WTC11 (cell line): Measurements from ENCODE around the gene GALNTL6. TPM values are rescaled to one million over a fixed set of nuclear protein-coding genes. Genes with fewer than 3 reads are reported as not detected.
A peak's percentile ranks its signal among the peaks of the same experiment; 100 is the strongest.

Experiments
- CREB1 ChIP-seq: sonication (generic); formaldehyde crosslinking; IDR thresholded peaks from 2 replicates; pipeline ENCODE4 v1.8.0; 2023; ENCODE audit warnings: mild to moderate bottlenecking, missing genetic modification reagents
- FOXJ3 ChIP-seq: sonication (generic); formaldehyde crosslinking; IDR thresholded peaks from 2 replicates; pipeline ENCODE4 v1.9.0; 2021; ENCODE audit warnings: missing genetic modification reagents, mild to moderate bottlenecking, borderline replicate concordance
- FOXP1 ChIP-seq: sonication (generic); formaldehyde crosslinking; IDR thresholded peaks from 2 replicates; pipeline ENCODE4 v1.8.0; 2022; ENCODE audit warnings: missing genetic modification reagents, mild to moderate bottlenecking, moderate library complexity, borderline replicate concordance
- GRHL2 ChIP-seq: fragments of 250-450 bp; sonication (Bioruptor Pico); IDR thresholded peaks from 2 replicates; pipeline ENCODE4 v1.8.0; 2022; ENCODE audit warnings: mild to moderate bottlenecking, moderate library complexity; ENCODE audit not compliant: insufficient replicate concordance, severe bottlenecking
- IRF2 ChIP-seq: sonication (generic); formaldehyde crosslinking; IDR thresholded peaks from 2 replicates; pipeline ENCODE4 v1.8.0; 2022; ENCODE audit warnings: low read depth, missing genetic modification reagents, borderline replicate concordance
- NFATC4 ChIP-seq: fragments of 250-450 bp; sonication (Bioruptor Pico); IDR thresholded peaks from 2 replicates; pipeline ENCODE4 v1.9.0; 2021; ENCODE audit warnings: mild to moderate bottlenecking
- NFE2L1 ChIP-seq: sonication (generic); formaldehyde crosslinking; IDR thresholded peaks from 2 replicates; pipeline ENCODE4 v1.8.1; 2023; ENCODE audit warnings: missing genetic modification reagents
- NR2C2 ChIP-seq: sonication (generic); formaldehyde crosslinking; IDR thresholded peaks from 2 replicates; pipeline ENCODE4 v1.8.0; 2022; ENCODE audit warnings: mild to moderate bottlenecking, missing genetic modification reagents
- RELA ChIP-seq: sonication (generic); formaldehyde crosslinking; IDR thresholded peaks from 2 replicates; pipeline ENCODE4 v1.8.1; 2022; ENCODE audit warnings: missing genetic modification reagents, mild to moderate bottlenecking, borderline replicate concordance
- TEAD1 ChIP-seq: sonication (generic); formaldehyde crosslinking; IDR thresholded peaks from 2 replicates; pipeline ENCODE4 v1.8.0; 2022; ENCODE audit warnings: mild to moderate bottlenecking, missing genetic modification reagents
- TEAD4 ChIP-seq: sonication (generic); formaldehyde crosslinking; IDR thresholded peaks from 2 replicates; pipeline ENCODE4 v1.8.0; 2022; ENCODE audit warnings: mild to moderate bottlenecking, missing genetic modification reagents
- ZNF121 ChIP-seq: sonication (generic); formaldehyde crosslinking; IDR thresholded peaks from 2 replicates; pipeline ENCODE4 v1.8.0; 2023; ENCODE audit warnings: missing genetic modification reagents
- ZNF232 ChIP-seq: sonication (generic); formaldehyde crosslinking; IDR thresholded peaks from 2 replicates; pipeline ENCODE4 v1.8.0; 2022; ENCODE audit warnings: mild to moderate bottlenecking, missing genetic modification reagents
- ZNF396 ChIP-seq: fragments of 250-450 bp; sonication (Bioruptor Pico); IDR thresholded peaks from 2 replicates; pipeline ENCODE4 v1.8.0; 2021; ENCODE audit warnings: mild to moderate bottlenecking, moderate library complexity, borderline replicate concordance
- total RNA-seq: library from RNA; stranded (reverse); gene quantifications from 3 replicates; pipeline ENCODE4 v1.2.3, GENCODE V29; 2021
- TF ChIP-seq, protein P1 (sequence below): sonication (generic); formaldehyde crosslinking; IDR thresholded peaks from 2 replicates; pipeline ENCODE4 v1.8.1; 2022; ENCODE audit warnings: low read depth, mild to moderate bottlenecking, moderate library complexity, missing genetic modification reagents, borderline replicate concordance
- TF ChIP-seq, protein P2 (sequence below): sonication (generic); formaldehyde crosslinking; IDR thresholded peaks from 2 replicates; pipeline ENCODE4 v1.8.0; 2022; ENCODE audit warnings: mild to moderate bottlenecking, missing genetic modification reagents
- TF ChIP-seq, protein P3 (sequence below): fragments of 250-450 bp; sonication (Bioruptor Pico); conservative IDR thresholded peaks from 2 replicates; pipeline ENCODE4 v1.9.0; 2021; ENCODE audit warnings: mild to moderate bottlenecking
- TF ChIP-seq, protein P4 (sequence below): fragments of 250-450 bp; sonication (Bioruptor Pico); IDR thresholded peaks from 2 replicates; pipeline ENCODE4 v1.9.0; 2021; ENCODE audit warnings: moderate library complexity, mild to moderate bottlenecking, inconsistent platforms, borderline replicate concordance
- TF ChIP-seq, protein P5 (sequence below): sonication (generic); formaldehyde crosslinking; IDR thresholded peaks from 2 replicates; pipeline ENCODE4 v1.8.1; 2022; ENCODE audit warnings: mild to moderate bottlenecking, moderate library complexity, missing genetic modification reagents
- TF ChIP-seq, protein P6 (sequence below): sonication (generic); formaldehyde crosslinking; IDR thresholded peaks from 2 replicates; pipeline ENCODE4 v1.8.1; 2023; ENCODE audit warnings: mild to moderate bottlenecking, missing genetic modification reagents, moderate library complexity
- TF ChIP-seq, protein P7 (sequence below): sonication (generic); formaldehyde crosslinking; IDR thresholded peaks from 2 replicates; pipeline ENCODE4 v1.8.0; 2022; ENCODE audit warnings: mild to moderate bottlenecking, missing genetic modification reagents
- TF ChIP-seq, protein P8 (sequence below): sonication (generic); formaldehyde crosslinking; IDR thresholded peaks from 2 replicates; pipeline ENCODE4 v1.8.0; 2023; ENCODE audit warnings: mild to moderate bottlenecking, missing genetic modification reagents

Gene GALNTL6
- total RNA-seq, 1 experiment from 2014 or later, result 0.24 TPM

DNA sequence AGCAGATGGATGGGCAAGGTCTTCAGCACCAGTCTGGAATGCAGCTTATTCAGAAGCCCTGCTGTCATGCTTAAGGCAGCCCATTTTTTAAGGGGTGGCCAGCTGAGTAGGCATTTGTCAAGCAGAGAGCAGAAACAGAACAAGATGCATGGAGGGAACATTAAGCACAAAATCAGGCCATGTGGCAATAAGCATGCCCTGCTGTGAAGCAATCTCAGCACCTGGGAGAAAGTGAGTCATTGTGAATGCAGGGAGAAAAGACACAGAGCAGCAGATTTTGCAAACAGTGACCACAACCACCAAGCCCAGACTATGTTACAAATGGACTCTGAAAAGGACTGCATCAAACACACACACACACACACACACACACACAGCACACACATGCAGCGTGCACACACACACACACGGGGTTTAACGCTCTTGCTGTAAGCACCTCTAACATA is 1261.3 kb downstream of the GALNTL6 start (continued):
- TF ChIP-seq, protein P1, sequence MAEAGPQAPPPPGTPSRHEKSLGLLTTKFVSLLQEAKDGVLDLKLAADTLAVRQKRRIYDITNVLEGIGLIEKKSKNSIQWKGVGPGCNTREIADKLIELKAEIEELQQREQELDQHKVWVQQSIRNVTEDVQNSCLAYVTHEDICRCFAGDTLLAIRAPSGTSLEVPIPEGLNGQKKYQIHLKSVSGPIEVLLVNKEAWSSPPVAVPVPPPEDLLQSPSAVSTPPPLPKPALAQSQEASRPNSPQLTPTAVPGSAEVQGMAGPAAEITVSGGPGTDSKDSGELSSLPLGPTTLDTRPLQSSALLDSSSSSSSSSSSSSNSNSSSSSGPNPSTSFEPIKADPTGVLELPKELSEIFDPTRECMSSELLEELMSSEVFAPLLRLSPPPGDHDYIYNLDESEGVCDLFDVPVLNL (CRISPR knock-in tag), result no peak
- TF ChIP-seq ZNF396 (no peak), NR2C2 (CRISPR knock-in tag) (no peak), NFE2L1 (CRISPR knock-in tag) (peak; percentile 85), NFATC4 (no peak), TEAD1 (CRISPR knock-in tag) (peak; percentile 98; the same call in 1 of the 2 replicates), FOXP1 (CRISPR knock-in tag) (no peak), RELA (CRISPR knock-in tag) (no peak), GRHL2 (CRISPR knock-in tag) (no peak), ZNF232 (CRISPR knock-in tag) (0 out of 2 replicates have a peak, but pooled peaks have one; percentile 74), CREB1 (peak; percentile 87), IRF2 (CRISPR knock-in tag) (no peak), ZNF121 (CRISPR knock-in tag) (no peak), TEAD4 (CRISPR knock-in tag) (peak; percentile 90; the same call in 1 of the 2 replicates), FOXJ3 (CRISPR knock-in tag) (no peak)
- TF ChIP-seq, protein P2, sequence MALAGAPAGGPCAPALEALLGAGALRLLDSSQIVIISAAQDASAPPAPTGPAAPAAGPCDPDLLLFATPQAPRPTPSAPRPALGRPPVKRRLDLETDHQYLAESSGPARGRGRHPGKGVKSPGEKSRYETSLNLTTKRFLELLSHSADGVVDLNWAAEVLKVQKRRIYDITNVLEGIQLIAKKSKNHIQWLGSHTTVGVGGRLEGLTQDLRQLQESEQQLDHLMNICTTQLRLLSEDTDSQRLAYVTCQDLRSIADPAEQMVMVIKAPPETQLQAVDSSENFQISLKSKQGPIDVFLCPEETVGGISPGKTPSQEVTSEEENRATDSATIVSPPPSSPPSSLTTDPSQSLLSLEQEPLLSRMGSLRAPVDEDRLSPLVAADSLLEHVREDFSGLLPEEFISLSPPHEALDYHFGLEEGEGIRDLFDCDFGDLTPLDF, result peak; percentile 69; the same call in 1 of the 2 replicates
- TF ChIP-seq, protein P3, sequence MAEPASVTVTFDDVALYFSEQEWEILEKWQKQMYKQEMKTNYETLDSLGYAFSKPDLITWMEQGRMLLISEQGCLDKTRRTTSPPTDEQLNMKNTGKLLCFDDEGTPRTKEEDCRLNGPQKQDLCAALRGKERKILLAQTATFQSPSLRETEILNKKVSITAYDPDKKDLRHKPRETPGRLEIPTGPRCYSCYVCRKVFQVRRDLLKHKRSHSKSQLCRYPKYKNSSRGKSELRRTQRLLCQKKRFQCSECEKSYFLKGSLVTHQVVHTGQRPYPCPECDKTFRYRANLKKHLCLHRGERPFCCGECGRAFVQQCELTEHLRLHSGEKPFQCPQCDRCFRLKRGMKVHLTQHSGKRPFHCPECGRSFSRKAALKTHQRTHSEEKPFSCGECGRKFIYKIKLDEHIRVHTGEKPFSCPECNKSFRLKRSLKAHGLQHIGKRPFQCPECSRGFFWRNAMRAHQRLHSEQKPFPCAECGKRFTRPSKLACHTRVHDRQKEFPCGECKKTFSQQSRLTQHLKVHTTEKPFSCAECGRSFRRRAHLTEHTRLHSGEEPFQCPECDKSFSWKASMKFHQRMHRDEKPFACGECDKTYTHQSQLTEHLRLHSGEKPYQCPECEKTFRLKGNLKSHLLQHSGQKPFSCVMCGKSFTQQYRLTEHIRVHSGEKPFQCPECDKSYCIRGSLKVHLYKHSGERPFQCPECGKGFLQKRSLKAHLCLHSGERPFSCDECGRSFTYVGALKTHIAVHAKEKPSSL (CRISPR knock-in tag), result no peak
- TF ChIP-seq, protein P4, sequence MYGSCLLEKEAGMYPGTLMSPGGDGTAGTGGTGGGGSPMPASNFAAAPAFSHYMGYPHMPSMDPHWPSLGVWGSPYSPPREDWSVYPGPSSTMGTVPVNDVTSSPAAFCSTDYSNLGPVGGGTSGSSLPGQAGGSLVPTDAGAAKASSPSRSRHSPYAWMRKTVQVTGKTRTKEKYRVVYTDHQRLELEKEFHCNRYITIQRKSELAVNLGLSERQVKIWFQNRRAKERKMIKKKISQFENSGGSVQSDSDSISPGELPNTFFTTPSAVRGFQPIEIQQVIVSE (CRISPR knock-in tag), result no peak
- TF ChIP-seq, protein P5, sequence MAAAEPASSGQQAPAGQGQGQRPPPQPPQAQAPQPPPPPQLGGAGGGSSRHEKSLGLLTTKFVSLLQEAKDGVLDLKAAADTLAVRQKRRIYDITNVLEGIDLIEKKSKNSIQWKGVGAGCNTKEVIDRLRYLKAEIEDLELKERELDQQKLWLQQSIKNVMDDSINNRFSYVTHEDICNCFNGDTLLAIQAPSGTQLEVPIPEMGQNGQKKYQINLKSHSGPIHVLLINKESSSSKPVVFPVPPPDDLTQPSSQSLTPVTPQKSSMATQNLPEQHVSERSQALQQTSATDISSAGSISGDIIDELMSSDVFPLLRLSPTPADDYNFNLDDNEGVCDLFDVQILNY (CRISPR knock-in tag), result no peak
- TF ChIP-seq, protein P6, sequence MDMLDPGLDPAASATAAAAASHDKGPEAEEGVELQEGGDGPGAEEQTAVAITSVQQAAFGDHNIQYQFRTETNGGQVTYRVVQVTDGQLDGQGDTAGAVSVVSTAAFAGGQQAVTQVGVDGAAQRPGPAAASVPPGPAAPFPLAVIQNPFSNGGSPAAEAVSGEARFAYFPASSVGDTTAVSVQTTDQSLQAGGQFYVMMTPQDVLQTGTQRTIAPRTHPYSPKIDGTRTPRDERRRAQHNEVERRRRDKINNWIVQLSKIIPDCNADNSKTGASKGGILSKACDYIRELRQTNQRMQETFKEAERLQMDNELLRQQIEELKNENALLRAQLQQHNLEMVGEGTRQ, result peak; percentile 53
- TF ChIP-seq, protein P7, sequence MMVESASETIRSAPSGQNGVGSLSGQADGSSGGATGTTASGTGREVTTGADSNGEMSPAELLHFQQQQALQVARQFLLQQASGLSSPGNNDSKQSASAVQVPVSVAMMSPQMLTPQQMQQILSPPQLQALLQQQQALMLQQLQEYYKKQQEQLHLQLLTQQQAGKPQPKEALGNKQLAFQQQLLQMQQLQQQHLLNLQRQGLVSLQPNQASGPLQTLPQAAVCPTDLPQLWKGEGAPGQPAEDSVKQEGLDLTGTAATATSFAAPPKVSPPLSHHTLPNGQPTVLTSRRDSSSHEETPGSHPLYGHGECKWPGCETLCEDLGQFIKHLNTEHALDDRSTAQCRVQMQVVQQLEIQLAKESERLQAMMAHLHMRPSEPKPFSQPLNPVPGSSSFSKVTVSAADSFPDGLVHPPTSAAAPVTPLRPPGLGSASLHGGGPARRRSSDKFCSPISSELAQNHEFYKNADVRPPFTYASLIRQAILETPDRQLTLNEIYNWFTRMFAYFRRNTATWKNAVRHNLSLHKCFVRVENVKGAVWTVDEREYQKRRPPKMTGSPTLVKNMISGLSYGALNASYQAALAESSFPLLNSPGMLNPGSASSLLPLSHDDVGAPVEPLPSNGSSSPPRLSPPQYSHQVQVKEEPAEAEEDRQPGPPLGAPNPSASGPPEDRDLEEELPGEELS, result peak; percentile 96; the same call in 1 of the 2 replicates
- TF ChIP-seq, protein P8, sequence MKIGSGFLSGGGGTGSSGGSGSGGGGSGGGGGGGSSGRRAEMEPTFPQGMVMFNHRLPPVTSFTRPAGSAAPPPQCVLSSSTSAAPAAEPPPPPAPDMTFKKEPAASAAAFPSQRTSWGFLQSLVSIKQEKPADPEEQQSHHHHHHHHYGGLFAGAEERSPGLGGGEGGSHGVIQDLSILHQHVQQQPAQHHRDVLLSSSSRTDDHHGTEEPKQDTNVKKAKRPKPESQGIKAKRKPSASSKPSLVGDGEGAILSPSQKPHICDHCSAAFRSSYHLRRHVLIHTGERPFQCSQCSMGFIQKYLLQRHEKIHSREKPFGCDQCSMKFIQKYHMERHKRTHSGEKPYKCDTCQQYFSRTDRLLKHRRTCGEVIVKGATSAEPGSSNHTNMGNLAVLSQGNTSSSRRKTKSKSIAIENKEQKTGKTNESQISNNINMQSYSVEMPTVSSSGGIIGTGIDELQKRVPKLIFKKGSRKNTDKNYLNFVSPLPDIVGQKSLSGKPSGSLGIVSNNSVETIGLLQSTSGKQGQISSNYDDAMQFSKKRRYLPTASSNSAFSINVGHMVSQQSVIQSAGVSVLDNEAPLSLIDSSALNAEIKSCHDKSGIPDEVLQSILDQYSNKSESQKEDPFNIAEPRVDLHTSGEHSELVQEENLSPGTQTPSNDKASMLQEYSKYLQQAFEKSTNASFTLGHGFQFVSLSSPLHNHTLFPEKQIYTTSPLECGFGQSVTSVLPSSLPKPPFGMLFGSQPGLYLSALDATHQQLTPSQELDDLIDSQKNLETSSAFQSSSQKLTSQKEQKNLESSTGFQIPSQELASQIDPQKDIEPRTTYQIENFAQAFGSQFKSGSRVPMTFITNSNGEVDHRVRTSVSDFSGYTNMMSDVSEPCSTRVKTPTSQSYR (CRISPR knock-in tag), result no peak
